ENCODE results near the gene COPA.

The COPA gene

GRCh38 chr1:160271025-160271424, 72.0 kb downstream of the COPA start:
- Histone ChIP-seq H3F3A (ENCODE audit: insufficient read depth) (no peaks in the 10 kb centered on the region), H2AFZ (ENCODE audit: low read depth, low read length, severe bottlenecking) (no peak overlapping the region), H3K9me2 (replicated peaks; ENCODE audit: insufficient read depth, low read length) (no peaks in the 10 kb centered on the region), H3K9me3 (ENCODE audit: insufficient read depth, low read length) (no peaks in the 10 kb centered on the region), H3K9ac (ENCODE audit: low read length) (no peak overlapping the region), H3K27me3 (ENCODE audit: low read length) (no peaks in the 10 kb centered on the region), H3K27ac (ENCODE audit: low read depth, low read length) (no peak overlapping the region), H3K4me3 (ENCODE audit: insufficient read depth, low read length, poor library complexity, severe bottlenecking) (no peak overlapping the region), H4K20me1 (ENCODE audit: low read depth, low read length) (no peaks in the 10 kb centered on the region), H3K79me2 (ENCODE audit: insufficient read depth, low read length) (no peaks in the 10 kb centered on the region), H3K4me2 (ENCODE audit: low read depth, low read length, poor library complexity, severe bottlenecking) (no peak overlapping the region), H3K36me3 (ENCODE audit: low read length) (no peaks in the 10 kb centered on the region)
- no peak for TF ChIP-seq CTCF (IDR thresholded peaks at IDR 0.05; ENCODE audit: insufficient read depth, low read length, poor library complexity, severe bottlenecking)
- no peak for TF ChIP-seq EZH2phosphoT487 (conservative IDR thresholded peaks at IDR 0.05; ENCODE audit: low read length)

- Histone ChIP-seq H4K20me1 (ENCODE audit: low read depth, low read length) (no peaks in the 10 kb centered on the region), H3K4me3 (ENCODE audit: insufficient read depth, low read length, poor library complexity, severe bottlenecking) (no peak overlapping the region), H3K9me3 (ENCODE audit: insufficient read depth, low read length) (no peaks in the 10 kb centered on the region), H3K27ac (ENCODE audit: low read depth, low read length) (no peak overlapping the region), H3K27me3 (ENCODE audit: low read length) (no peaks in the 10 kb centered on the region), H2AFZ (ENCODE audit: low read depth, low read length, severe bottlenecking) (no peak overlapping the region), H3K79me2 (ENCODE audit: insufficient read depth, low read length) (no peaks in the 10 kb centered on the region), H3F3A (ENCODE audit: insufficient read depth) (no peaks in the 10 kb centered on the region), H3K36me3 (ENCODE audit: low read length) (no peaks in the 10 kb centered on the region), H3K4me2 (ENCODE audit: low read depth, low read length, poor library complexity, severe bottlenecking) (no peak overlapping the region), H3K9me2 (replicated peaks; ENCODE audit: insufficient read depth, low read length) (no peaks in the 10 kb centered on the region), H3K9ac (ENCODE audit: low read length) (no peak overlapping the region)
- TF ChIP-seq EZH2phosphoT487 (conservative IDR thresholded peaks at IDR 0.05; ENCODE audit: low read length) = no peak
- TF ChIP-seq CTCF (IDR thresholded peaks at IDR 0.05; ENCODE audit: insufficient read depth, low read length, poor library complexity, severe bottlenecking) = no peak
These were observed 75.6 kb downstream of the COPA start for GRCh38 chr1:160267284-160267991.

- H3K36me3 ChIP-seq (ENCODE audit: low read length) = no peaks in the 10 kb centered on the region
- peaks cover 7% of the 10 kb centered on the region; the same call in 1 of the 2 replicates for H3F3A ChIP-seq (ENCODE audit: insufficient read depth)
- no peak overlapping the region for H3K27ac ChIP-seq (ENCODE audit: low read depth, low read length)
- no peak overlapping the region for H3K4me2 ChIP-seq (ENCODE audit: low read depth, low read length, poor library complexity, severe bottlenecking)
- H4K20me1 ChIP-seq (ENCODE audit: low read depth, low read length) = no peaks in the 10 kb centered on the region
- TF ChIP-seq CTCF (IDR thresholded peaks at IDR 0.05; ENCODE audit: insufficient read depth, low read length, poor library complexity, severe bottlenecking) = no peak
- no peak for TF ChIP-seq EZH2phosphoT487 (conservative IDR thresholded peaks at IDR 0.05; ENCODE audit: low read length)
- no peak overlapping the region for H3K9ac ChIP-seq (ENCODE audit: low read length)
- no peaks in the 10 kb centered on the region for H3K9me2 ChIP-seq (replicated peaks; ENCODE audit: insufficient read depth, low read length)
- no peaks in the 10 kb centered on the region for H3K9me3 ChIP-seq (ENCODE audit: insufficient read depth, low read length)
- no peak overlapping the region for H2AFZ ChIP-seq (ENCODE audit: low read depth, low read length, severe bottlenecking)
- H3K4me3 ChIP-seq (ENCODE audit: insufficient read depth, low read length, poor library complexity, severe bottlenecking) = no peak overlapping the region
- H3K27me3 ChIP-seq (ENCODE audit: low read length) = no peaks in the 10 kb centered on the region
- H3K79me2 ChIP-seq (ENCODE audit: insufficient read depth, low read length) = peaks cover 20% of the 10 kb centered on the region
These were observed 78.2 kb downstream of the COPA start for GRCh38 chr1:160264795-160265307.
